ENCODE results near the gene ANKMY1. TPM values are rescaled to one million over a fixed set of nuclear protein-coding genes. Genes with fewer than 3 reads are reported as not detected.

The ANKMY1 gene
- polyA plus RNA-seq, 2 of the 4 experiments (the other 2 are of a cell fraction) = 10.6 to 16.5 TPM

- TF ChIP-seq RCOR1 (IDR thresholded peaks at IDR 0.05; ENCODE audit: low read depth, low read length) (no peak), RNF2 (IDR thresholded peaks at IDR 0.05; ENCODE audit: borderline replicate concordance, low read depth) (no peak), RFX5 (IDR thresholded peaks at IDR 0.05) (no peak), HOXA7 (CRISPR knock-in tag; IDR thresholded peaks at IDR 0.05) (no peak), CHD4 (IDR thresholded peaks at IDR 0.05; ENCODE audit: borderline replicate concordance) (no peak), SMC3 (IDR thresholded peaks at IDR 0.05) (no peak), MAZ (IDR thresholded peaks at IDR 0.05; ENCODE audit: borderline replicate concordance, low read depth, low read length) (no peak), HOXB5 (CRISPR knock-in tag; IDR thresholded peaks at IDR 0.05) (no peak), USF2 (IDR thresholded peaks at IDR 0.05) (no peak), RARB (CRISPR knock-in tag; IDR thresholded peaks at IDR 0.05) (no peak), KDM1A (IDR thresholded peaks at IDR 0.05; ENCODE audit: low read depth) (no peak), HOXB13 (CRISPR knock-in tag; IDR thresholded peaks at IDR 0.05; ENCODE audit: low read depth) (no peak), POLR2AphosphoS2 (conservative IDR thresholded peaks at IDR 0.05; ENCODE audit: low read length) (no peak), ESRRA (IDR thresholded peaks at IDR 0.05; ENCODE audit: borderline replicate concordance, low read length) (no peak), CHD2 (IDR thresholded peaks at IDR 0.05; ENCODE audit: low read length, partially characterized antibody) (no peak), JUNB (IDR thresholded peaks at IDR 0.05) (no peak)
- TF ChIP-seq, protein P1, sequence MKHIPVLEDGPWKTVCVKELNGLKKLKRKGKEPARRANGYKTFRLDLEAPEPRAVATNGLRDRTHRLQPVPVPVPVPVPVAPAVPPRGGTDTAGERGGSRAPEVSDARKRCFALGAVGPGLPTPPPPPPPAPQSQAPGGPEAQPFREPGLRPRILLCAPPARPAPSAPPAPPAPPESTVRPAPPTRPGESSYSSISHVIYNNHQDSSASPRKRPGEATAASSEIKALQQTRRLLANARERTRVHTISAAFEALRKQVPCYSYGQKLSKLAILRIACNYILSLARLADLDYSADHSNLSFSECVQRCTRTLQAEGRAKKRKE (CRISPR knock-in tag; IDR thresholded peaks at IDR 0.05; ENCODE audit: low read depth) = no peak
- TF ChIP-seq, protein P2, sequence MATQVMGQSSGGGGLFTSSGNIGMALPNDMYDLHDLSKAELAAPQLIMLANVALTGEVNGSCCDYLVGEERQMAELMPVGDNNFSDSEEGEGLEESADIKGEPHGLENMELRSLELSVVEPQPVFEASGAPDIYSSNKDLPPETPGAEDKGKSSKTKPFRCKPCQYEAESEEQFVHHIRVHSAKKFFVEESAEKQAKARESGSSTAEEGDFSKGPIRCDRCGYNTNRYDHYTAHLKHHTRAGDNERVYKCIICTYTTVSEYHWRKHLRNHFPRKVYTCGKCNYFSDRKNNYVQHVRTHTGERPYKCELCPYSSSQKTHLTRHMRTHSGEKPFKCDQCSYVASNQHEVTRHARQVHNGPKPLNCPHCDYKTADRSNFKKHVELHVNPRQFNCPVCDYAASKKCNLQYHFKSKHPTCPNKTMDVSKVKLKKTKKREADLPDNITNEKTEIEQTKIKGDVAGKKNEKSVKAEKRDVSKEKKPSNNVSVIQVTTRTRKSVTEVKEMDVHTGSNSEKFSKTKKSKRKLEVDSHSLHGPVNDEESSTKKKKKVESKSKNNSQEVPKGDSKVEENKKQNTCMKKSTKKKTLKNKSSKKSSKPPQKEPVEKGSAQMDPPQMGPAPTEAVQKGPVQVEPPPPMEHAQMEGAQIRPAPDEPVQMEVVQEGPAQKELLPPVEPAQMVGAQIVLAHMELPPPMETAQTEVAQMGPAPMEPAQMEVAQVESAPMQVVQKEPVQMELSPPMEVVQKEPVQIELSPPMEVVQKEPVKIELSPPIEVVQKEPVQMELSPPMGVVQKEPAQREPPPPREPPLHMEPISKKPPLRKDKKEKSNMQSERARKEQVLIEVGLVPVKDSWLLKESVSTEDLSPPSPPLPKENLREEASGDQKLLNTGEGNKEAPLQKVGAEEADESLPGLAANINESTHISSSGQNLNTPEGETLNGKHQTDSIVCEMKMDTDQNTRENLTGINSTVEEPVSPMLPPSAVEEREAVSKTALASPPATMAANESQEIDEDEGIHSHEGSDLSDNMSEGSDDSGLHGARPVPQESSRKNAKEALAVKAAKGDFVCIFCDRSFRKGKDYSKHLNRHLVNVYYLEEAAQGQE (IDR thresholded peaks at IDR 0.05) = no peak
- no peaks in the 10 kb centered on the region for H3K9me3 ChIP-seq
- CTCF ChIA-PET = interaction anchor here (1.3 to 4.5 kb wide), 3 partner anchors 8 to 222 kb away, joined by 3 to 26 read pairs (median 4); no protein-coding TSS in a partner anchor
- no peak overlapping the region for H3K4me2 ChIP-seq
- no peak overlapping the region for H3K4me3 ChIP-seq
- FAIRE-seq = no peak
- 68% methylated on average over 5 of the region's 7 CpGs for WGBS (ENCODE audit: missing lambda C conversion rate)
- H3K4me1 ChIP-seq = peaks cover 63% of the 10 kb centered on the region
- H3K27ac ChIP-seq = peak overlapping the region in 1 of 2 experiments; percentile 54; a peak in 3 of 6 replicates
- DNase-seq (ENCODE audit: low read depth in 1 of 2, low spot score in 1 of 2) = no peak
- POLR2A ChIA-PET = interaction anchor here (1.2 kb wide), 1 partner anchor 131 kb away, joined by 3 read pairs; the partner anchor contains the start of gene CAPN10
- no peak for ATAC-seq
These were observed 102.5 kb downstream of the ANKMY1 start for GRCh38 chr2:240455272-240455646.

DNA sequence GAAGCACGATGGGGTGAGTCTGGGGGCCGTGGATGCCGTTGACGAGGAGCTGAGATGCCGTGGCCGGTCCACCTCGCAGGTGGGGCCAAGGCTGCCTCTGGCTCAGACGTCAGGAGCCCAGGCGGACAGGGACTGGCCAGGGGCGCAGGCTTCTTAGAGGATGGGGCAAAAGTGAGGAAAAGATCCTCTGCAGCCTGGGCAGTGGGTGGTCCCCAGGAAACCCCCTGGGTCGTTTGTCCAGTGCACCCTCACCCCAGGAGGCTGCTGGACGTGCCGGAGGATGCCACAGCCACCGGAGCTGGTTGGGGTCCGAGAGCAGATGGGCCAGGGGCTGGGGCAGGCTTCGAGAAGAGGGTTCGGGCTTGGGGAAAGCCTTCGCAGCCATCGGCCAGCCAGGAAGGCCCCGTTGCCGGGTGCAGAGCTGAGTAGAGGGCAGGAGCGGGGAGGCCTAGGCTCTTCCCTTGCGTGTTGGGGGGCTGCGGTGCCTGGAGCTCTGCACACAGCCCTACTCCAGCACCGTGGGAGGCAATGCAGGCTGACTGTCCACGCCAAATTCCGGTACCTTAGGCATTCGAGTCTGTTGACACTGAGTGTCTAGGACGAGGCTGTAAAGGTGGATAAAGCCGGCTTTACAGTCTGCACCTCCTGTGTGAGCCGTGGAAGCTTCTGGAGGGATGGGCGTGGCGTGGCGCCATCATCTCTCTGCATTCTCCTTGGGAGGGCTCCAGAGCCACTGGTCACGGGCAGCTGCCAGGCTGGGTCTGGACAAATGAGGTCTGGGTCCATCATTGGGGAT is 103.5 kb downstream of the ANKMY1 start:
- no peak for DNase-seq (ENCODE audit: low read depth in 1 of 2, low spot score in 1 of 2)
- CTCF ChIA-PET = interaction anchor here (1.4 to 4.5 kb wide), 2 partner anchors 9 to 221 kb away, joined by 4 to 26 read pairs; no protein-coding TSS in a partner anchor

More for the DNA sequence above, 103.5 kb downstream of the ANKMY1 start:
- POLR2A ChIA-PET = no interaction called here
- FAIRE-seq (no peak), ATAC-seq (no peak)
- Histone ChIP-seq H3K27ac (peak overlapping the region in 1 of 2 experiments; percentile 92; a peak in 1 of 6 replicates), H3K9me3 (no peaks in the 10 kb centered on the region), H3K4me2 (peak overlapping the region; percentile 25; the same call in 1 of the 3 replicates), H3K4me1 (peaks cover 72% of the 10 kb centered on the region), H3K4me3 (no peak overlapping the region)
- 80% methylated on average over 33 of the region's 35 CpGs for WGBS (ENCODE audit: missing lambda C conversion rate)
- TF ChIP-seq HEYL (CRISPR knock-in tag; IDR thresholded peaks at IDR 0.05) (no peak), RARB (CRISPR knock-in tag; IDR thresholded peaks at IDR 0.05) (no peak), SMC3 (IDR thresholded peaks at IDR 0.05) (no peak), CHD2 (IDR thresholded peaks at IDR 0.05; ENCODE audit: low read length, partially characterized antibody) (no peak), FOXS1 (CRISPR knock-in tag; IDR thresholded peaks at IDR 0.05) (no peak), BHLHE40 (IDR thresholded peaks at IDR 0.05; ENCODE audit: low read depth, low read length) (no peak), E2F6 (IDR thresholded peaks at IDR 0.05; ENCODE audit: borderline replicate concordance, low read depth) (no peak), NR3C1 (IDR thresholded peaks at IDR 0.05) (no peak), ELK1 (IDR thresholded peaks at IDR 0.05; ENCODE audit: low read depth, low read length) (no peak), ESRRA (IDR thresholded peaks at IDR 0.05; ENCODE audit: borderline replicate concordance, low read length) (no peak), ZSCAN20 (CRISPR knock-in tag; IDR thresholded peaks at IDR 0.05) (no peak), POLR2AphosphoS2 (conservative IDR thresholded peaks at IDR 0.05; ENCODE audit: low read length) (no peak)
